NCI-H146 treated with DMSO at 0.1 percent for 48 hours (cell line): Measurements from ENCODE around the gene PCDH9.

Experiments
- DNase-seq: peaks from one replicate; lab custom pipeline; 2025; ENCODE audit not compliant: unreplicated experiment; lab: John Stamatoyannopoulos, UW

The PCDH9 gene

GRCh38 chr13:67045357-67045756 is 184.8 kb downstream of the PCDH9 start:
- DNase-seq: no peak

- DNase-seq: no peak
These were observed 186.2 kb downstream of the PCDH9 start for GRCh38 chr13:67043901-67044300.

GRCh38 chr13:67042556-67042955 is 187.6 kb downstream of the PCDH9 start:
- no peak for DNase-seq

- no peak for DNase-seq
These were observed 193.3 kb downstream of the PCDH9 start for GRCh38 chr13:67036699-67037457.

- DNase-seq: no peak
These were observed 197.0 kb downstream of the PCDH9 start for GRCh38 chr13:67033170-67033569.

GRCh38 chr13:67023130-67023876 is 206.8 kb downstream of the PCDH9 start:
- no peak for DNase-seq

- DNase-seq: no peak
These were observed 211.4 kb downstream of the PCDH9 start for GRCh38 chr13:67018775-67019174.

GRCh38 chr13:67017276-67017675 is 212.9 kb downstream of the PCDH9 start:
- no peak for DNase-seq

GRCh38 chr13:67015976-67016600 is 214.0 kb downstream of the PCDH9 start:
- no peak for DNase-seq

GRCh38 chr13:67014399-67014798 is 215.7 kb downstream of the PCDH9 start:
- DNase-seq: no peak

GRCh38 chr13:67013709-67014108 is 216.4 kb downstream of the PCDH9 start:
- DNase-seq: no peak

GRCh38 chr13:67008075-67008668 is 222.0 kb downstream of the PCDH9 start:
- no peak for DNase-seq

- DNase-seq: no peak
These were observed 225.6 kb downstream of the PCDH9 start for GRCh38 chr13:67004511-67004910.

GRCh38 chr13:67003743-67004142 is 226.4 kb downstream of the PCDH9 start:
- DNase-seq: no peak

GRCh38 chr13:67001363-67001762 is 228.8 kb downstream of the PCDH9 start:
- DNase-seq: no peak

- DNase-seq: no peak
These were observed 233.6 kb downstream of the PCDH9 start for GRCh38 chr13:66996503-66996902.

GRCh38 chr13:66995203-66995611 is 234.9 kb downstream of the PCDH9 start:
- DNase-seq: no peak

GRCh38 chr13:66994517-66995202 is 235.5 kb downstream of the PCDH9 start:
- no peak for DNase-seq

- DNase-seq: no peak
These were observed 236.0 kb downstream of the PCDH9 start for GRCh38 chr13:66994097-66994496.

GRCh38 chr13:66992719-66993118 is 237.4 kb downstream of the PCDH9 start:
- DNase-seq: no peak

GRCh38 chr13:66992183-66992582 is 238.0 kb downstream of the PCDH9 start:
- no peak for DNase-seq
